MM.1S (cell line): ENCODE results near the gene SLC38A5.

Experiments used
- EZH2 ChIP-seq: fragments of 300-600 bp; sonication (generic); optimal IDR thresholded peaks from 2 replicates; pipeline ENCODE3; 2017; ENCODE audit warnings: low read depth, mild to moderate bottlenecking, antibody characterized with exemption, low read length, mixed read lengths
- EZH2phosphoT487 ChIP-seq: fragments of 300-600 bp; sonication (generic); IDR thresholded peaks from 2 replicates; pipeline ENCODE4 v1.6.1; 2018; ENCODE audit warnings: antibody characterized with exemption, low read length
- TF ChIP-seq, protein P1 (sequence below): fragments of 300-600 bp; sonication (generic); IDR thresholded peaks from 2 replicates; pipeline ENCODE4 v1.5.1; 2016; ENCODE audit warnings: antibody characterized with exemption, low read length, mixed read lengths

DNA sequence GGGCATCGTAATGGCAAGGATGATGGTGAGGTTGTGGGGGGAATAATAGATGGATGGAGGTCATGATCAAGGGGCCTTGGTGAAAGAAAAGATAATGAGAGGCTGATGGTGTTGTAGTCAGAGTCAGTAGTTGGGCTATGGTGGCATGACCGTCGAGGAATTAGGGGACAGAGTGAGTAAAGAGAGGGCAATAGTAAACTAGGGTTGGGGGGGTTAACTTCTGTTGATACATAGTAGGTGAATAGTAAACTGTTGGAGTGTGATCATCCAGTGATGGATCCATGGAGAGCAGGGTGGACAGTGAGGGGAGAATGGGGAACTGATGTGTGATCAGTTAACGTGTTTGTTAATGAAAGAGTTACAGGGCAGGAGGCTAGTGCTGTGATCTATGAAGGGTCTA is 6.9 kb upstream of the SLC38A5 start:
- TF ChIP-seq, protein P1, sequence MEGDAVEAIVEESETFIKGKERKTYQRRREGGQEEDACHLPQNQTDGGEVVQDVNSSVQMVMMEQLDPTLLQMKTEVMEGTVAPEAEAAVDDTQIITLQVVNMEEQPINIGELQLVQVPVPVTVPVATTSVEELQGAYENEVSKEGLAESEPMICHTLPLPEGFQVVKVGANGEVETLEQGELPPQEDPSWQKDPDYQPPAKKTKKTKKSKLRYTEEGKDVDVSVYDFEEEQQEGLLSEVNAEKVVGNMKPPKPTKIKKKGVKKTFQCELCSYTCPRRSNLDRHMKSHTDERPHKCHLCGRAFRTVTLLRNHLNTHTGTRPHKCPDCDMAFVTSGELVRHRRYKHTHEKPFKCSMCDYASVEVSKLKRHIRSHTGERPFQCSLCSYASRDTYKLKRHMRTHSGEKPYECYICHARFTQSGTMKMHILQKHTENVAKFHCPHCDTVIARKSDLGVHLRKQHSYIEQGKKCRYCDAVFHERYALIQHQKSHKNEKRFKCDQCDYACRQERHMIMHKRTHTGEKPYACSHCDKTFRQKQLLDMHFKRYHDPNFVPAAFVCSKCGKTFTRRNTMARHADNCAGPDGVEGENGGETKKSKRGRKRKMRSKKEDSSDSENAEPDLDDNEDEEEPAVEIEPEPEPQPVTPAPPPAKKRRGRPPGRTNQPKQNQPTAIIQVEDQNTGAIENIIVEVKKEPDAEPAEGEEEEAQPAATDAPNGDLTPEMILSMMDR = no peak
- TF ChIP-seq EZH2phosphoT487 (no peak), EZH2 (no peak)
